Measurements from ENCODE around the gene KLHL35. TPM values are rescaled to one million over a fixed set of nuclear protein-coding genes. Genes with fewer than 3 reads are reported as not detected.

Gene KLHL35
- total and polyA plus RNA-seq, 12 donors: 0.25 to 3.5 (median 0.93) TPM

- Histone ChIP-seq H3K4me1 (replicated peaks in 1 of 2) (peaks cover 0 to 10% of the 10 kb centered on the region in 2 donors), H3K36me3 (replicated peaks in 1 of 2) (no peaks in the 10 kb centered on the region), H3K9me3 (replicated peaks in 1 of 3) (no peaks in the 10 kb centered on the region), H3K27me3 (no peaks in the 10 kb centered on the region), H3K4me3 (no peak overlapping the region), H3K27ac (no peak overlapping the region)
- no peak for DNase-seq
- intact Hi-C loops (cut with DNase I): no loop called here
- whole genome bisulfite sequencing, 4 donors: 82 to 87% (median 86%) methylated on average over 3 to 7 of the region's 7 CpGs
- TF ChIP-seq, protein P1, sequence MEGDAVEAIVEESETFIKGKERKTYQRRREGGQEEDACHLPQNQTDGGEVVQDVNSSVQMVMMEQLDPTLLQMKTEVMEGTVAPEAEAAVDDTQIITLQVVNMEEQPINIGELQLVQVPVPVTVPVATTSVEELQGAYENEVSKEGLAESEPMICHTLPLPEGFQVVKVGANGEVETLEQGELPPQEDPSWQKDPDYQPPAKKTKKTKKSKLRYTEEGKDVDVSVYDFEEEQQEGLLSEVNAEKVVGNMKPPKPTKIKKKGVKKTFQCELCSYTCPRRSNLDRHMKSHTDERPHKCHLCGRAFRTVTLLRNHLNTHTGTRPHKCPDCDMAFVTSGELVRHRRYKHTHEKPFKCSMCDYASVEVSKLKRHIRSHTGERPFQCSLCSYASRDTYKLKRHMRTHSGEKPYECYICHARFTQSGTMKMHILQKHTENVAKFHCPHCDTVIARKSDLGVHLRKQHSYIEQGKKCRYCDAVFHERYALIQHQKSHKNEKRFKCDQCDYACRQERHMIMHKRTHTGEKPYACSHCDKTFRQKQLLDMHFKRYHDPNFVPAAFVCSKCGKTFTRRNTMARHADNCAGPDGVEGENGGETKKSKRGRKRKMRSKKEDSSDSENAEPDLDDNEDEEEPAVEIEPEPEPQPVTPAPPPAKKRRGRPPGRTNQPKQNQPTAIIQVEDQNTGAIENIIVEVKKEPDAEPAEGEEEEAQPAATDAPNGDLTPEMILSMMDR (IDR thresholded peaks at IDR 0.05): no peak
- no peak for TF ChIP-seq POLR2A (IDR thresholded peaks at IDR 0.05)
Measured at GRCh38 chr11:75450236-75450635, 17.2 kb upstream of the KLHL35 start.

GRCh38 chr11:75449776-75450175 lies 16.8 kb upstream of the KLHL35 start:
- H3K4me3 ChIP-seq: no peak overlapping the region
- intact Hi-C loops (cut with DNase I): no loop called here
- WGBS, 4 donors: 78 to 87% (median 83%) methylated on average over 9 to 11 of the region's 11 CpGs
- H3K27ac ChIP-seq: no peak overlapping the region
- no peaks in the 10 kb centered on the region for H3K9me3 ChIP-seq (replicated peaks in 1 of 3)
- H3K4me1 ChIP-seq (replicated peaks in 1 of 2): peaks cover 0 to 10% of the 10 kb centered on the region in 2 donors
- DNase-seq: no peak
- TF ChIP-seq, protein P1 (IDR thresholded peaks at IDR 0.05): no peak
- TF ChIP-seq POLR2A (IDR thresholded peaks at IDR 0.05): no peak
- no peaks in the 10 kb centered on the region for H3K36me3 ChIP-seq (replicated peaks in 1 of 2)
- no peaks in the 10 kb centered on the region for H3K27me3 ChIP-seq

- no peaks in the 10 kb centered on the region for H3K27me3 ChIP-seq
- TF ChIP-seq, protein P1 (IDR thresholded peaks at IDR 0.05): no peak
- TF ChIP-seq POLR2A (IDR thresholded peaks at IDR 0.05): no peak
- intact Hi-C loops (cut with DNase I): no loop called here
- DNase-seq: no peak
- H3K27ac ChIP-seq: no peak overlapping the region
- H3K9me3 ChIP-seq (replicated peaks in 1 of 3): no peaks in the 10 kb centered on the region
- peaks cover 0 to 6% of the 10 kb centered on the region in 2 donors for H3K4me1 ChIP-seq (replicated peaks in 1 of 2)
- 83 to 100% (median 87%) methylated on average over 2 to 10 of the region's 10 CpGs; no CpG with 5 or more reads in 1 of the 4 donors for WGBS, 4 donors
- no peaks in the 10 kb centered on the region for H3K36me3 ChIP-seq (replicated peaks in 1 of 2)
- H3K4me3 ChIP-seq: no peak overlapping the region
Measured at GRCh38 chr11:75449271-75449670, 16.3 kb upstream of the KLHL35 start.

GRCh38 chr11:75447415-75447814 lies 14.4 kb upstream of the KLHL35 start:
- no peaks in the 10 kb centered on the region for H3K4me1 ChIP-seq (replicated peaks in 1 of 2)
- H3K27ac ChIP-seq: no peak overlapping the region
- 60 to 78% (median 76%) methylated on average over 5 of the region's 5 CpGs for WGBS, 4 donors
- no peak for DNase-seq
- H3K4me3 ChIP-seq: no peak overlapping the region
- intact Hi-C loops (cut with DNase I): loop anchor here (2.0 kb wide), 1 partner anchor 83 kb away; no protein-coding TSS in a partner anchor
- no peaks in the 10 kb centered on the region for H3K27me3 ChIP-seq
- no peak for TF ChIP-seq POLR2A (IDR thresholded peaks at IDR 0.05)
- TF ChIP-seq, protein P1 (IDR thresholded peaks at IDR 0.05): no peak
- H3K36me3 ChIP-seq (replicated peaks in 1 of 2): no peaks in the 10 kb centered on the region
- no peaks in the 10 kb centered on the region for H3K9me3 ChIP-seq (replicated peaks in 1 of 3)
